Stimulated activated CD4-positive, alpha-beta T cell treated with anti-CD3 and anti-CD28 coated beads, Interleukin-2, amount 100 ng/mL, for 48 hours (primary cell): Measurements from ENCODE around the gene LITAFD.
"Not testable (repeated sequence)": the region's sequence is repeated elsewhere in the genome, so short reads cannot be mapped to it uniquely, and the experiment has no call there.

Experiments used
- DNase-seq, 2 donors: peaks; one replicate each; pipeline ENCODE4 v3.0.0-alpha.2; 2020

Gene LITAFD

GRCh38 chr16:8882041-8882617 lies at the start of gene LITAFD:
TSS of gene LITAFD (plus strand) at chr16:8882351. CDS start at chr16:8884356, 2,005 bp downstream.
- no peak for DNase-seq

GRCh38 chr16:8832717-8833105 lies 49.4 kb upstream of the LITAFD start:
- no peak for DNase-seq

- DNase-seq = not testable (repeated sequence)
These were observed 45.4 kb upstream of the LITAFD start for GRCh38 chr16:8836797-8837196.

- not testable (repeated sequence) for DNase-seq
These were observed 44.6 kb upstream of the LITAFD start for GRCh38 chr16:8837594-8837993.

- not testable (repeated sequence) for DNase-seq
These were observed 40.1 kb upstream of the LITAFD start for GRCh38 chr16:8842016-8842415.

- DNase-seq = not testable (repeated sequence)
These were observed 38.9 kb upstream of the LITAFD start for GRCh38 chr16:8843296-8843695.

- no peak for DNase-seq
These were observed 36.4 kb upstream of the LITAFD start for GRCh38 chr16:8845699-8846298.

- no peak for DNase-seq
These were observed 35.7 kb upstream of the LITAFD start for GRCh38 chr16:8846401-8846932.

GRCh38 chr16:8847145-8847544 lies 35.0 kb upstream of the LITAFD start:
- no peak for DNase-seq

GRCh38 chr16:8847623-8848022 lies 34.5 kb upstream of the LITAFD start:
- DNase-seq = no peak

GRCh38 chr16:8848231-8848938 lies 33.8 kb upstream of the LITAFD start:
- DNase-seq = no peak

- no peak for DNase-seq
These were observed 33.2 kb upstream of the LITAFD start for GRCh38 chr16:8848939-8849391.

- no peak for DNase-seq
These were observed 32.6 kb upstream of the LITAFD start for GRCh38 chr16:8849411-8850011.

GRCh38 chr16:8850279-8850885 lies 31.8 kb upstream of the LITAFD start:
- no peak for DNase-seq

GRCh38 chr16:8851761-8852403 lies 30.3 kb upstream of the LITAFD start:
- no peak for DNase-seq

- DNase-seq = no peak
These were observed 29.6 kb upstream of the LITAFD start for GRCh38 chr16:8852534-8852933.

- no peak for DNase-seq
These were observed 29.0 kb upstream of the LITAFD start for GRCh38 chr16:8853150-8853549.

- DNase-seq = no peak
These were observed 28.5 kb upstream of the LITAFD start for GRCh38 chr16:8853611-8854010.

GRCh38 chr16:8854298-8854948 lies 27.7 kb upstream of the LITAFD start:
- DNase-seq = no peak

- DNase-seq = no peak
These were observed 26.9 kb upstream of the LITAFD start for GRCh38 chr16:8855051-8855786.

GRCh38 chr16:8855972-8856371 lies 26.2 kb upstream of the LITAFD start:
- DNase-seq = no peak
